ENCODE results near the gene CNOT10.

The CNOT10 gene

GRCh38 chr3:32684800-32685542, at the start of gene CNOT10 (continued):
- peak; percentile 44 for TF ChIP-seq ZBTB26 (tag by site-specific recombination; optimal IDR thresholded peaks at IDR 0.05)
- TF ChIP-seq ZNF629 (tag by site-specific recombination; IDR thresholded peaks at IDR 0.05) = peak; percentile 48
- TF ChIP-seq RBAK (tag by site-specific recombination; IDR thresholded peaks at IDR 0.05) = no peak
- TF ChIP-seq KLF9 (tag by site-specific recombination; IDR thresholded peaks at IDR 0.05; ENCODE audit: low read depth) = peak; percentile 42; the same call in 1 of the 2 replicates
- TF ChIP-seq ZNF175 (tag by site-specific recombination; IDR thresholded peaks at IDR 0.05) = no peak
- TF ChIP-seq, protein P1, sequence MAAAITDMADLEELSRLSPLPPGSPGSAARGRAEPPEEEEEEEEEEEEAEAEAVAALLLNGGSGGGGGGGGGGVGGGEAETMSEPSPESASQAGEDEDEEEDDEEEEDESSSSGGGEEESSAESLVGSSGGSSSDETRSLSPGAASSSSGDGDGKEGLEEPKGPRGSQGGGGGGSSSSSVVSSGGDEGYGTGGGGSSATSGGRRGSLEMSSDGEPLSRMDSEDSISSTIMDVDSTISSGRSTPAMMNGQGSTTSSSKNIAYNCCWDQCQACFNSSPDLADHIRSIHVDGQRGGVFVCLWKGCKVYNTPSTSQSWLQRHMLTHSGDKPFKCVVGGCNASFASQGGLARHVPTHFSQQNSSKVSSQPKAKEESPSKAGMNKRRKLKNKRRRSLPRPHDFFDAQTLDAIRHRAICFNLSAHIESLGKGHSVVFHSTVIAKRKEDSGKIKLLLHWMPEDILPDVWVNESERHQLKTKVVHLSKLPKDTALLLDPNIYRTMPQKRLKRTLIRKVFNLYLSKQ (tag by site-specific recombination; IDR thresholded peaks at IDR 0.05; ENCODE audit: borderline replicate concordance) = no peak
- TF ChIP-seq ZNF626 (tag by site-specific recombination; IDR thresholded peaks at IDR 0.05) = no peak
- peak; percentile 91 for TF ChIP-seq SP2 (tag by site-specific recombination; IDR thresholded peaks at IDR 0.05)
- TF ChIP-seq ZSCAN23 (tag by site-specific recombination; IDR thresholded peaks at IDR 0.05) = 0 out of 2 replicates have a peak, but pooled peaks have one; percentile 60
- TF ChIP-seq, protein P2, sequence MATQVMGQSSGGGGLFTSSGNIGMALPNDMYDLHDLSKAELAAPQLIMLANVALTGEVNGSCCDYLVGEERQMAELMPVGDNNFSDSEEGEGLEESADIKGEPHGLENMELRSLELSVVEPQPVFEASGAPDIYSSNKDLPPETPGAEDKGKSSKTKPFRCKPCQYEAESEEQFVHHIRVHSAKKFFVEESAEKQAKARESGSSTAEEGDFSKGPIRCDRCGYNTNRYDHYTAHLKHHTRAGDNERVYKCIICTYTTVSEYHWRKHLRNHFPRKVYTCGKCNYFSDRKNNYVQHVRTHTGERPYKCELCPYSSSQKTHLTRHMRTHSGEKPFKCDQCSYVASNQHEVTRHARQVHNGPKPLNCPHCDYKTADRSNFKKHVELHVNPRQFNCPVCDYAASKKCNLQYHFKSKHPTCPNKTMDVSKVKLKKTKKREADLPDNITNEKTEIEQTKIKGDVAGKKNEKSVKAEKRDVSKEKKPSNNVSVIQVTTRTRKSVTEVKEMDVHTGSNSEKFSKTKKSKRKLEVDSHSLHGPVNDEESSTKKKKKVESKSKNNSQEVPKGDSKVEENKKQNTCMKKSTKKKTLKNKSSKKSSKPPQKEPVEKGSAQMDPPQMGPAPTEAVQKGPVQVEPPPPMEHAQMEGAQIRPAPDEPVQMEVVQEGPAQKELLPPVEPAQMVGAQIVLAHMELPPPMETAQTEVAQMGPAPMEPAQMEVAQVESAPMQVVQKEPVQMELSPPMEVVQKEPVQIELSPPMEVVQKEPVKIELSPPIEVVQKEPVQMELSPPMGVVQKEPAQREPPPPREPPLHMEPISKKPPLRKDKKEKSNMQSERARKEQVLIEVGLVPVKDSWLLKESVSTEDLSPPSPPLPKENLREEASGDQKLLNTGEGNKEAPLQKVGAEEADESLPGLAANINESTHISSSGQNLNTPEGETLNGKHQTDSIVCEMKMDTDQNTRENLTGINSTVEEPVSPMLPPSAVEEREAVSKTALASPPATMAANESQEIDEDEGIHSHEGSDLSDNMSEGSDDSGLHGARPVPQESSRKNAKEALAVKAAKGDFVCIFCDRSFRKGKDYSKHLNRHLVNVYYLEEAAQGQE (tag by site-specific recombination; IDR thresholded peaks at IDR 0.05) = no peak
- TF ChIP-seq ZNF433 (tag by site-specific recombination; IDR thresholded peaks at IDR 0.05; ENCODE audit: low read depth) = no peak
- TF ChIP-seq ZNF501 (tag by site-specific recombination; IDR thresholded peaks at IDR 0.05) = peak; percentile 63
- peak; percentile 66; the same call in 1 of the 2 replicates for TF ChIP-seq ZNF664 (tag by site-specific recombination; IDR thresholded peaks at IDR 0.05)
- peak; percentile 66 for TF ChIP-seq ZBTB8A (tag by site-specific recombination; IDR thresholded peaks at IDR 0.05)
- TF ChIP-seq, protein P3, sequence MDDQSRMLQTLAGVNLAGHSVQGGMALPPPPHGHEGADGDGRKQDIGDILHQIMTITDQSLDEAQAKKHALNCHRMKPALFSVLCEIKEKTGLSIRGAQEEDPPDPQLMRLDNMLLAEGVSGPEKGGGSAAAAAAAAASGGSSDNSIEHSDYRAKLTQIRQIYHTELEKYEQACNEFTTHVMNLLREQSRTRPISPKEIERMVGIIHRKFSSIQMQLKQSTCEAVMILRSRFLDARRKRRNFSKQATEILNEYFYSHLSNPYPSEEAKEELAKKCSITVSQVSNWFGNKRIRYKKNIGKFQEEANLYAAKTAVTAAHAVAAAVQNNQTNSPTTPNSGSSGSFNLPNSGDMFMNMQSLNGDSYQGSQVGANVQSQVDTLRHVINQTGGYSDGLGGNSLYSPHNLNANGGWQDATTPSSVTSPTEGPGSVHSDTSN (CRISPR knock-in tag; IDR thresholded peaks at IDR 0.05) = no peak
- no peak for TF ChIP-seq ZNF571 (tag by site-specific recombination; IDR thresholded peaks at IDR 0.05)
- peak; percentile 73; the same call in 1 of the 2 replicates for TF ChIP-seq ZSCAN30 (tag by site-specific recombination; IDR thresholded peaks at IDR 0.05)
- TF ChIP-seq ZNF654 (tag by site-specific recombination; IDR thresholded peaks at IDR 0.05; ENCODE audit: low read depth) = no peak
- TF ChIP-seq ZNF521 (tag by site-specific recombination; IDR thresholded peaks at IDR 0.05) = no peak
- TF ChIP-seq WT1 (tag by site-specific recombination; IDR thresholded peaks at IDR 0.05) = no peak
- TF ChIP-seq, protein P4, sequence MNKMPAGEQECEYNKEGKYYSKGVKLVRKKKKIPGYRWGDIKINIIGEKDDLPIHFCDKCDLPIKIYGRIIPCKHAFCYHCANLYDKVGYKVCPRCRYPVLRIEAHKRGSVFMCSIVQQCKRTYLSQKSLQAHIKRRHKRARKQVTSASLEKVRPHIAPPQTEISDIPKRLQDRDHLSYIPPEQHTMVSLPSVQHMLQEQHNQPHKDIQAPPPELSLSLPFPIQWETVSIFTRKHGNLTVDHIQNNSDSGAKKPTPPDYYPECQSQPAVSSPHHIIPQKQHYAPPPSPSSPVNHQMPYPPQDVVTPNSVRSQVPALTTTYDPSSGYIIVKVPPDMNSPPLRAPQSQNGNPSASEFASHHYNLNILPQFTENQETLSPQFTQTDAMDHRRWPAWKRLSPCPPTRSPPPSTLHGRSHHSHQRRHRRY (tag by site-specific recombination; IDR thresholded peaks at IDR 0.05) = no peak
- TF ChIP-seq TSHZ1 (tag by site-specific recombination; IDR thresholded peaks at IDR 0.05; ENCODE audit: borderline replicate concordance) = no peak
- TF ChIP-seq ZNF169 (tag by site-specific recombination; IDR thresholded peaks at IDR 0.05) = no peak
- TF ChIP-seq ZNF248 (tag by site-specific recombination; IDR thresholded peaks at IDR 0.05) = no peak
- no peak for TF ChIP-seq ZEB2 (tag by site-specific recombination; IDR thresholded peaks at IDR 0.05)
- no peak for TF ChIP-seq ZNF416 (tag by site-specific recombination; IDR thresholded peaks at IDR 0.05)
- peak; percentile 67; the same call in 1 of the 2 replicates for TF ChIP-seq ZFHX2 (tag by site-specific recombination; conservative IDR thresholded peaks at IDR 0.05)
- TF ChIP-seq SP3 (tag by site-specific recombination; IDR thresholded peaks at IDR 0.05) = peak; percentile 76
- TF ChIP-seq KLF16 (tag by site-specific recombination; IDR thresholded peaks at IDR 0.05) = 0 out of 2 replicates have a peak, but pooled peaks have one; percentile 22

All from HEK293 (cell line).